Epithelial cell of proximal tubule (primary cell): ENCODE measurements around the gene TEX22. TPM values are rescaled to one million over a fixed set of nuclear protein-coding genes. Genes with fewer than 3 reads are reported as not detected.

ENCODE experiments used
- DNase-seq: peaks from one replicate; pipeline ENCODE4 v3.0.0-alpha.2; 2011; ENCODE audit warnings: low read depth
- H3K4me3 ChIP-seq: 2 replicates; pipeline ENCODE4 v1.5.1; 2011; ENCODE audit warnings: low read depth, mild to moderate bottlenecking, low read length
- CTCF ChIP-seq: conservative IDR thresholded peaks from 2 replicates; pipeline ENCODE4 v1.5.1; 2012; ENCODE audit warnings: low read depth, mild to moderate bottlenecking, low read length
- total RNA-seq: library from RNA; depleted of rRNA; stranded (reverse); fragments of >200 nt; gene quantifications from 2 replicates; pipeline ENCODE4 v1.2.3, GENCODE V29; 2015

Gene TEX22
- total RNA-seq, 1 donor from 2014 or later: 0.29 TPM

- DNase-seq: no peak
- TF ChIP-seq CTCF: no peak
- H3K4me3 ChIP-seq: no peak overlapping the region
These were observed 17.6 kb upstream of the TEX22 start for GRCh38 chr14:105380756-105381155.

GRCh38 chr14:105381446-105382342 lies 16.6 kb upstream of the TEX22 start:
- no peak overlapping the region for H3K4me3 ChIP-seq
- DNase-seq: no peak
- no peak for TF ChIP-seq CTCF

GRCh38 chr14:105382343-105383082 lies 15.8 kb upstream of the TEX22 start:
- no peak overlapping the region for H3K4me3 ChIP-seq
- no peak for DNase-seq
- no peak for TF ChIP-seq CTCF

GRCh38 chr14:105383083-105383730 lies 15.1 kb upstream of the TEX22 start:
- DNase-seq: no peak
- H3K4me3 ChIP-seq: no peak overlapping the region
- TF ChIP-seq CTCF: no peak

- no peak for DNase-seq
- no peak for TF ChIP-seq CTCF
- H3K4me3 ChIP-seq: no peak overlapping the region
These were observed 14.2 kb upstream of the TEX22 start for GRCh38 chr14:105384041-105384557.

GRCh38 chr14:105384605-105385321 lies 13.6 kb upstream of the TEX22 start:
- TF ChIP-seq CTCF: no peak
- no peak for DNase-seq
- H3K4me3 ChIP-seq: no peak overlapping the region
